WTC11 (cell line): ENCODE data around the gene CBFA2T3. TPM values are rescaled to one million over a fixed set of nuclear protein-coding genes. Genes with fewer than 3 reads are reported as not detected.

Experiments
- ATAC-seq: fragments of 200-7000 bp; cut with Tn5 transposase; 2 replicates; pipeline ENCODE4 v1.10.0; 2021; ENCODE audit warnings: mild to moderate bottlenecking, moderate library complexity
- CTCF ChIA-PET: fragments of 300-600 bp; sonication (Branson Sonifier 250); formaldehyde crosslinking; loops from one replicate; lab custom pipeline; 2021; ENCODE audit warnings: antibody characterized with exemption; lab: Charles Lee
- POLR2A ChIA-PET: fragments of 350-600 bp; sonication (Branson Sonifier 250); formaldehyde crosslinking; loops from one replicate; lab custom pipeline; 2021; ENCODE audit warnings: antibody characterized with exemption; lab: Charles Lee
- DNase-seq: peaks from one replicate; pipeline ENCODE4 v3.0.0; 2021; ENCODE audit warnings: low spot score
- H3K27ac Mint-ChIP-seq: 2 replicates; pipeline ENCODE4 v1.8.0; 2021; ENCODE audit warnings: mixed read lengths
- H3K27me3 Mint-ChIP-seq: 2 replicates; pipeline ENCODE4 v1.8.0; 2021; ENCODE audit warnings: low read depth, mild to moderate bottlenecking, moderate library complexity, mixed read lengths
- H3K36me3 Mint-ChIP-seq: 2 replicates; pipeline ENCODE4 v1.8.0; 2021; ENCODE audit warnings: mixed read lengths
- H3K4me1 Mint-ChIP-seq: 2 replicates; pipeline ENCODE4 v1.8.0; 2022; ENCODE audit warnings: mixed read lengths
- H3K4me3 Mint-ChIP-seq: 2 replicates; pipeline ENCODE4 v1.8.0; 2021; ENCODE audit warnings: mild to moderate bottlenecking, moderate library complexity, mixed read lengths
- H3K9me3 Mint-ChIP-seq: 2 replicates; pipeline ENCODE4 v1.8.0; 2021; ENCODE audit warnings: mixed read lengths
- AR ChIP-seq: fragments of 250-450 bp; sonication (Bioruptor Pico); IDR thresholded peaks from 2 replicates; pipeline ENCODE4 v1.9.0; 2021; ENCODE audit warnings: mild to moderate bottlenecking
- ARID4B ChIP-seq: sonication (generic); formaldehyde crosslinking; IDR thresholded peaks from 2 replicates; pipeline ENCODE4 v1.8.0; 2023; ENCODE audit warnings: missing genetic modification reagents, mild to moderate bottlenecking, borderline replicate concordance
- ATF2 ChIP-seq: sonication (generic); formaldehyde crosslinking; IDR thresholded peaks from 2 replicates; pipeline ENCODE4 v1.8.1; 2022; ENCODE audit warnings: low read depth, missing genetic modification reagents, borderline replicate concordance
- CDX4 ChIP-seq: fragments of 250-450 bp; sonication (Bioruptor Pico); IDR thresholded peaks from 2 replicates; pipeline ENCODE4 v1.9.0; 2021; ENCODE audit warnings: moderate library complexity, mild to moderate bottlenecking, inconsistent platforms, borderline replicate concordance
- FOXP1 ChIP-seq: sonication (generic); formaldehyde crosslinking; IDR thresholded peaks from 2 replicates; pipeline ENCODE4 v1.8.0; 2022; ENCODE audit warnings: missing genetic modification reagents, mild to moderate bottlenecking, moderate library complexity, borderline replicate concordance
- IRF2 ChIP-seq: sonication (generic); formaldehyde crosslinking; IDR thresholded peaks from 2 replicates; pipeline ENCODE4 v1.8.0; 2022; ENCODE audit warnings: low read depth, missing genetic modification reagents, borderline replicate concordance
- NFE2L1 ChIP-seq: sonication (generic); formaldehyde crosslinking; IDR thresholded peaks from 2 replicates; pipeline ENCODE4 v1.8.1; 2023; ENCODE audit warnings: missing genetic modification reagents
- NR3C1 ChIP-seq: sonication (generic); formaldehyde crosslinking; conservative IDR thresholded peaks from 2 replicates; pipeline ENCODE4 v1.8.1; 2023; ENCODE audit warnings: low read depth, mild to moderate bottlenecking, missing genetic modification reagents
- OVOL2 ChIP-seq: fragments of 250-450 bp; sonication (Bioruptor Pico); IDR thresholded peaks from 2 replicates; pipeline ENCODE4 v1.9.0; 2021; ENCODE audit warnings: mild to moderate bottlenecking, borderline replicate concordance
- PRDM15 ChIP-seq: sonication (generic); formaldehyde crosslinking; IDR thresholded peaks from 2 replicates; pipeline ENCODE4 v1.8.0; 2022; ENCODE audit warnings: missing genetic modification reagents
- PREB ChIP-seq: sonication (generic); formaldehyde crosslinking; IDR thresholded peaks from 2 replicates; pipeline ENCODE4 v1.8.1; 2022; ENCODE audit warnings: mild to moderate bottlenecking, missing genetic modification reagents, moderate library complexity, borderline replicate concordance
- RORB ChIP-seq: fragments of 250-450 bp; sonication (Bioruptor Pico); IDR thresholded peaks from 2 replicates; pipeline ENCODE4 v1.9.0; 2021; ENCODE audit warnings: mild to moderate bottlenecking
- SMAD3 ChIP-seq: sonication (generic); formaldehyde crosslinking; IDR thresholded peaks from 2 replicates; pipeline ENCODE4 v1.8.0; 2022; ENCODE audit warnings: missing genetic modification reagents, mild to moderate bottlenecking, borderline replicate concordance
- SMAD4 ChIP-seq: sonication (generic); formaldehyde crosslinking; IDR thresholded peaks from 2 replicates; pipeline ENCODE4 v1.8.0; 2022; ENCODE audit warnings: mild to moderate bottlenecking, missing genetic modification reagents
- SOX15 ChIP-seq: fragments of 250-450 bp; sonication (Bioruptor Pico); IDR thresholded peaks from 2 replicates; pipeline ENCODE4 v1.9.0; 2021; ENCODE audit warnings: mild to moderate bottlenecking
- ZNF263 ChIP-seq: sonication (generic); formaldehyde crosslinking; IDR thresholded peaks from 2 replicates; pipeline ENCODE4 v1.8.1; 2022; ENCODE audit warnings: low read depth, mild to moderate bottlenecking, moderate library complexity, missing genetic modification reagents
- ZNF532 ChIP-seq: fragments of 250-450 bp; sonication (Bioruptor Pico); IDR thresholded peaks from 2 replicates; pipeline ENCODE4 v1.9.0; 2021; ENCODE audit warnings: mild to moderate bottlenecking, borderline replicate concordance
- total RNA-seq: library from RNA; stranded (reverse); gene quantifications from 3 replicates; pipeline ENCODE4 v1.2.3, GENCODE V29; 2021

CBFA2T3 gene
- total RNA-seq, 1 experiment from 2014 or later, result 2.6 TPM

GRCh38 chr16:88926374-88926990 is 50.5 kb downstream of the CBFA2T3 start:
- Mint-ChIP-seq H3K9me3 (peaks cover 7% of the 10 kb centered on the region), H3K36me3 (no peaks in the 10 kb centered on the region), H3K4me3 (no peak overlapping the region), H3K27ac (peak overlapping the region; percentile 60), H3K4me1 (peaks cover 14% of the 10 kb centered on the region), H3K27me3 (no peaks in the 10 kb centered on the region)
- CTCF ChIA-PET, result interaction anchor here (0.6 to 1.1 kb wide), 3 partner anchors 189 to 675 kb away, joined by 3 to 6 read pairs (median 5); no protein-coding TSS in a partner anchor
- POLR2A ChIA-PET, result no interaction called here
- ATAC-seq (no peak), DNase-seq (no peak)
- TF ChIP-seq CDX4 (CRISPR knock-in tag) (no peak), IRF2 (CRISPR knock-in tag) (no peak), SMAD4 (CRISPR knock-in tag) (no peak), FOXP1 (no peak), ATF2 (no peak), ZNF263 (CRISPR knock-in tag) (no peak), ZNF532 (CRISPR knock-in tag) (no peak), ARID4B (CRISPR knock-in tag) (no peak), RORB (no peak), AR (no peak), PRDM15 (no peak), SOX15 (no peak), NR3C1 (no peak), SMAD3 (no peak), OVOL2 (CRISPR knock-in tag) (no peak), PREB (no peak), NFE2L1 (no peak)
